LNCaP clone FGC (cell line): ENCODE data around the gene NGEF.

Experiments
- DNase-seq: peaks from one replicate; pipeline ENCODE4 v3.0.0-alpha.2; 2011; ENCODE audit warnings: low read depth
- H3K4me3 ChIP-seq: 2 replicates; pipeline ENCODE4 v1.5.1; 2011; ENCODE audit warnings: mild to moderate bottlenecking, low read depth, low read length, control low read depth
- TF ChIP-seq, protein P1 (sequence below): IDR thresholded peaks from 2 replicates; pipeline ENCODE4 v1.5.1; 2012; ENCODE audit warnings: mild to moderate bottlenecking; ENCODE audit not compliant: control insufficient read depth, insufficient read depth; ENCODE audit errors: extremely low read depth

NGEF gene

GRCh38 chr2:232871835-232872736, 141.0 kb downstream of the NGEF start:
- no peak overlapping the region for H3K4me3 ChIP-seq
- no peak for DNase-seq
- TF ChIP-seq, protein P1, sequence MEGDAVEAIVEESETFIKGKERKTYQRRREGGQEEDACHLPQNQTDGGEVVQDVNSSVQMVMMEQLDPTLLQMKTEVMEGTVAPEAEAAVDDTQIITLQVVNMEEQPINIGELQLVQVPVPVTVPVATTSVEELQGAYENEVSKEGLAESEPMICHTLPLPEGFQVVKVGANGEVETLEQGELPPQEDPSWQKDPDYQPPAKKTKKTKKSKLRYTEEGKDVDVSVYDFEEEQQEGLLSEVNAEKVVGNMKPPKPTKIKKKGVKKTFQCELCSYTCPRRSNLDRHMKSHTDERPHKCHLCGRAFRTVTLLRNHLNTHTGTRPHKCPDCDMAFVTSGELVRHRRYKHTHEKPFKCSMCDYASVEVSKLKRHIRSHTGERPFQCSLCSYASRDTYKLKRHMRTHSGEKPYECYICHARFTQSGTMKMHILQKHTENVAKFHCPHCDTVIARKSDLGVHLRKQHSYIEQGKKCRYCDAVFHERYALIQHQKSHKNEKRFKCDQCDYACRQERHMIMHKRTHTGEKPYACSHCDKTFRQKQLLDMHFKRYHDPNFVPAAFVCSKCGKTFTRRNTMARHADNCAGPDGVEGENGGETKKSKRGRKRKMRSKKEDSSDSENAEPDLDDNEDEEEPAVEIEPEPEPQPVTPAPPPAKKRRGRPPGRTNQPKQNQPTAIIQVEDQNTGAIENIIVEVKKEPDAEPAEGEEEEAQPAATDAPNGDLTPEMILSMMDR, result no peak

DNA sequence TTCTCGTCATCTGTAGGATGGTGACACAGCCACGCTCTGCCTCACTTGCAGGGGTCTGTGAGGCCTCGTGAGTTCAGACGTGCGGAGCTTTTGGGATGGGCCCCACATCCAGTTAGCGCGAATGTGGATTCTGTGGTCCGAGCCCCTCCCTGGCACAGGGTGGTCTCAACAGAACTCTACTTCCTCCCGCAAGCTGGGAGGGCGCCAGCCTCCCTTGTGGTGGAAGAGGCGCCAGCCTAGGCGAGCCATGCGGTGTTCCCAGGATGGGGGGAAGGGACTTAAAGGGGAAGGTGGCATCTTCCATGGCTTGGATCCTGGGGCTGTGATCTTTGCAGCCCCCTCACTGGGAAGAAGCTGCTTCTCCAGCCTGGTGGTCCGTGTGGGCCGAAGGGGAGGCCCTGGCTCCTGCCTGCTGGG, 141.6 kb downstream of the NGEF start:
- TF ChIP-seq, protein P1, result no peak
- DNase-seq, result no peak
- no peak overlapping the region for H3K4me3 ChIP-seq

DNA sequence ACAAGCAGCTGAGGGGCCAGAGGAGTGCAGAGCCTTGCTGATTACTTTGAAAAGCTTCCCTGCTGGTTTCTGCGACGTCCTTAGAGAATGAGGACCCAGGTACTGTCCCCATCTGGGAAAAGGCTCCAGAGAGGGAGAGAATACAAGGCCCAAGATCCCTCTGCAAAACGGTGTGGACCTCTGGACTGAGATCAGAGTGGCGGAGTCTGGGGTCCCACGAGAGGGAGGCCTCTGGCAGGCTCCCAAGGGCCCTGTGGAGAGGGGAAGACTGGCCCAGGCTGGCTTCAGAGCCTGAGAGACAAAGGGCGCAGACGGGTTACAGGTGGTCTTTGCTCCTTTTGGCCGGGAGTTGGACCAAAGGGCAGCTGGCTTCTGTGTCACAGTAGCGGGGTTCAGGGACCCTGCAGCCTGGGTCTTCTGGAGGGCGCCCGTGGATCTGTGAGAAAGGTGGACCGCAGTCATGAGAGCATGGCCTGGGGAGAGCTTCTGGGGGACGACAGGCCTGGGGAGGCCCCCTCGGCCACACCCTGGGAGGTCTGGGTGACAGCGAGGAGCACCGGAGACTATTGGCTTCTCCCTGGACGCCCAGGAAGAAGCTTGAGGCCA, 142.2 kb downstream of the NGEF start:
- TF ChIP-seq, protein P1, result no peak
- DNase-seq, result no peak
- no peak overlapping the region for H3K4me3 ChIP-seq

DNA sequence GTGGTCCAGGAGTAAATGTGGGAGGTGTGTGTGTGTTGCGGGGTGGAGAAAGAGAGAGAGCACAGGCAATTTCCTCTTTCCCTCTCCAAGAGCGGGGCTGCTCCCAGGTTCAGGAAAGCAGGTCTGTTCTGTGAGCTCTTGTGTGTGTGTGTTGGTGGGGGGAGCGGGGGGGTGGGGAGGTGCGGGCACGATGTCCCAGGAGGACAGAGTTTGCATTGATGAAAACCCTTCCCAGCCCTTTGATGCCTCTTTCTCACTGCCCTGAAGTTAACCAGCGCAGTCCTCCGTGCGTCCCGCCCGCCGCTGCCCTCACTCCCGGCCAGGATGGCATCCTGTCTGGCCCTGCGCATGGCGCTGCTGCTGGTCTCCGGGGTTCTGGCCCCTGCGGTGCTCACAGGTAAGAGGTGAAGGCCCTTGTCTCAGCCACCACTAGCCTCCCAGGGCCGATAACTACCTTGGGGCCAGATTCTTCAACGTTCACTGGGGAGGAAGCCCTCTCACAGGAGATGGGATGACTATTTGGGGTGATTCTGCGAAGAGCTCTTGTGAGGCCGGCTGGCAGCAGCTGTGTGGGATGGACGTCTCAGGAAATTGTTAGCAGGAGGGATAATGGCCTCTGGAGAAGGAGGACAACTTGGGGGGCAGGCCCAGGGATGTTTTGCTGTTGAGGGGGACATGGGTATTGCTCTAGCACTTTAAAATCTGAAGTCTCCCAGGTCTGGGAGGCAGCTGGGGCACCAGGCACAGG, 142.9 kb downstream of the NGEF start, which contains the start of gene SNORC:
SNORC (plus strand) TSS at position 247 of the 748 bp plus-strand sequence; CDS start at position 325, 78 bp downstream.
- TF ChIP-seq, protein P1, result no peak
- H3K4me3 ChIP-seq, result no peak within 1 kb of the TSS
- DNase-seq, result no peak

GRCh38 chr2:232869138-232870017, 143.7 kb downstream of the NGEF start:
- no peak for DNase-seq
- no peak overlapping the region for H3K4me3 ChIP-seq
- TF ChIP-seq, protein P1, result no peak

DNA sequence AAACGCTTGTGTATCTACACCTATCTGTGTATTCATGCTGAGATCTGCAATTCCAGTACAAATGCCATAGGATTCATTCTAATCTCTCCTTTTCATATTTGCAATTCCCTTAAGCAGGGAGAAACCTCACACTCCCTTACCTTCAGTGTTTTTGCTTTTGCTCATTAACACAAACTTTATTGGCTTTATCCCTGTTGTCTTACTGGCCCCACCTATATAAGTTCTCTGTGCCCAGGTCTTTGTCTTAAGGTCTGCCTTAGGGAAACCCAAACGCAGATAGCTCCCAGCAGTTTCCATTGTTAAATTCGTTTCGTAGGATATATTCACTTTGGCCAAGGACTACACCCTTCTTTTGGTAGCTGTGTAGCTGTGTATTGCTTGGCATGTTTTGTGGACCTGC, 147.0 kb downstream of the NGEF start:
- no peak overlapping the region for H3K4me3 ChIP-seq
- DNase-seq, result no peak
- TF ChIP-seq, protein P1, result no peak
